Small intestine (tissue), 7 donors: ENCODE measurements around the gene FRMD3. TPM values are rescaled to one million over a fixed set of nuclear protein-coding genes. Genes with fewer than 3 reads are reported as not detected.
"Not testable (repeated sequence)": the region's sequence is repeated elsewhere in the genome, so short reads cannot be mapped to it uniquely, and the experiment has no call there.

ENCODE experiments used
- DNase-seq, 2 donors: peaks; one replicate each; pipeline versions ENCODE4 v3.0.0 to v3.0.0-alpha.2; 2013
- FAIRE-seq: peaks from 2 replicates; lab custom pipeline; 2012; peaks lifted over from hg19 to GRCh38; lab: Jason Lieb, UNC
- H3K27ac ChIP-seq, 3 donors: one replicate each; pipeline ENCODE4 v1.5.1; 2013; ENCODE audit warnings: low read length in 2 of 3, mild to moderate bottlenecking in 2 of 3, control low read depth in 1 of 3, inconsistent platforms in 1 of 3, low read depth in 1 of 3, moderate library complexity in 1 of 3
- H3K27me3 ChIP-seq, 3 donors: one replicate each; pipeline ENCODE4 v1.6.1; 2013; ENCODE audit warnings: low read length in 3 of 3, inconsistent platforms in 1 of 3; ENCODE audit not compliant: control insufficient read depth in 3 of 3, insufficient read depth in 3 of 3
- H3K36me3 ChIP-seq, 3 donors: one replicate each; pipeline ENCODE4 v1.6.1; 2013; ENCODE audit warnings: low read length in 3 of 3, inconsistent platforms in 1 of 3, low read depth in 1 of 3, mild to moderate bottlenecking in 1 of 3, moderate library complexity in 1 of 3; ENCODE audit not compliant: control insufficient read depth in 3 of 3, insufficient read depth in 2 of 3
- H3K4me1 ChIP-seq, 3 donors: one replicate each; pipeline ENCODE4 v1.6.1; 2013; ENCODE audit warnings: low read length in 2 of 3, inconsistent platforms in 1 of 3, low read depth in 1 of 3, mild to moderate bottlenecking in 1 of 3, moderate library complexity in 1 of 3; ENCODE audit not compliant: control insufficient read depth in 3 of 3, insufficient read depth in 2 of 3
- H3K4me3 ChIP-seq, 3 donors: one replicate each; pipeline ENCODE4 v1.5.1; 2013; ENCODE audit warnings: low read length in 3 of 3, control low read depth in 1 of 3, inconsistent platforms in 1 of 3, low read depth in 1 of 3, mild to moderate bottlenecking in 1 of 3, moderate library complexity in 1 of 3
- H3K9me3 ChIP-seq, 2 donors: one replicate each; pipeline ENCODE4 v1.6.1; 2013; ENCODE audit warnings: low read depth in 1 of 2, low read length in 1 of 2; ENCODE audit not compliant: control insufficient read depth in 2 of 2, insufficient read depth in 1 of 2
- WGBS, 3 donors: extraction: QIAGEN DNeasy Blood & Tissue Kit; methylation state at CpG; one replicate each; pipeline ENCODE4 v1.1.7; 2013; 5-methylcytosine and 5-hydroxymethylcytosine counted together
- polyA plus RNA-seq, 4 donors: library from polyadenylated mRNA; stranded (reverse) in 3 of 4; unstranded in 1 of 4; fragments of 200-250 nt in 3 of 4; fragments of 120-200 nt in 1 of 4; gene quantifications; one replicate each; pipeline versions ENCODE4 v1.2.1 to v1.2.3, GENCODE V29; 2013
- donor health status: healthy with polysubstance abuse.
- donor health status: control.
- donor health status: control.
- donor health status: Bipolar disorder and iron deficiency.
- donor health status: healthy.

FRMD3 gene
- polyA plus RNA-seq, 4 donors, result 2.4 to 7.3 (median 4.5) TPM

DNA sequence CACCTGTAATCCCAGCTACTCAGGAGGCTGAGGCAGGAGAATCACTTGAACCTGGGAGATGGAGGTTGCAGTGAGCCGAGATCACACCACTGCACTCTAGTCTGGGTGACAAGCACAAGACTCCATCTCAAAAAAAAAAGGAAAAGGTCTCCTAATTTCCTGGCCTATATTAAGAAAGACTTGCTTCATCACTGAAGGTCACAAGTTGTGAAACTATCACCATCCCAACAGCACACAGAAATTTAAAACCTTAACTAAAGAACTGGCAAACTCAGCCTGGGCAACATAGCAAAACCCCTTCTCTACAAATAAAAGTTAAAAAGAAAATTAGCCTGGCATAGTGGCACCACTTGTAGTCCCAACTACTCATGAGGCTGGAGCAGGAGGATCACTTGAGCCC, 17.2 kb downstream of the FRMD3 start:
- H3K36me3 ChIP-seq, result no peaks in the 10 kb centered on the region
- no peak overlapping the region for H3K4me3 ChIP-seq
- no peak overlapping the region for H3K27ac ChIP-seq
- H3K9me3 ChIP-seq, result no peaks in the 10 kb centered on the region
- H3K4me1 ChIP-seq, result no peaks in the 10 kb centered on the region
- FAIRE-seq (no peak), DNase-seq (no peak)
- no peaks in the 10 kb centered on the region for H3K27me3 ChIP-seq
- 86 to 95% (median 94%) methylated on average over 1 of the region's 1 CpG for WGBS, 3 donors

DNA sequence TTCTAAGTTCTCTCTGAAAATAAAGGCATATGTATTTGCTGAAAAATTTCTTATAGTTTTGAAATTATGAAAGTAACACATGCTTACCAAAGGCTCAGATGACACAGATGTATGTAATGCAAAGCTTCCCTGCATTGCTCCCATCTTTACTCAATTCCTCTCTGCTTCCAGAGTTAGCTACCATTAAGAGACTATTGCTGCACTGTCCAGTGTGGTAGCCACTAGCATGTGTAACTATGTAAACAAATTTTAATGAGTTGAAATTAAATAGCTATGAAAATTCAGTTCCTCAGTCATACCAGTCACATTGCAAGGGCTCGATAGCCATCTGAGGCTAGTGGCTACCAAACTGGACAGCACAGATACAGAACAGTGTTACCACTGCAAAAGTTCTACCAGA, 17.9 kb downstream of the FRMD3 start:
- 89 to 94% (median 93%) methylated on average over 1 of the region's 1 CpG for WGBS, 3 donors
- H3K27ac ChIP-seq, result no peak overlapping the region
- H3K36me3 ChIP-seq, result no peaks in the 10 kb centered on the region
- H3K9me3 ChIP-seq, result no peaks in the 10 kb centered on the region
- no peak for DNase-seq
- no peaks in the 10 kb centered on the region for H3K4me1 ChIP-seq
- H3K4me3 ChIP-seq, result no peak overlapping the region
- no peak for FAIRE-seq
- no peaks in the 10 kb centered on the region for H3K27me3 ChIP-seq

DNA sequence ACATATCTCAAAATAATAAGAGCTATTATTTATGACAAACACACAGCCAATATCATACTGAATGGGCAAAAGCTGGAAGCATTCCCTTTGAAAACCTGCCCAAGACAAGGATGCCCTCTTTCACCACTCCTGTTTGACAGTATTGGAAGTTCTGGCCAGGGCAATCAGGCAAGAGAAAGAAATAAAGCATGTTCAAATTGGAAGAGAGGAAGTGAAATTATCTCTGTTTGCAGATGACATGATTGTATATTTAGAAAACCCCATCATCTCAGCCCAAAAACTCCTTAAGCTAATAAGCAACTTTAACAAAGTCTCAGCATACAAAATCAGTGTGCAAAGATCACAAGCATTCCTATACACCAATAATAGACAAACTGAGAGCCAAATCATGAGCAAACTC, 20.2 kb downstream of the FRMD3 start:
- not testable (repeated sequence) for FAIRE-seq, H3K27ac ChIP-seq, H3K4me3 ChIP-seq, H3K4me1 ChIP-seq, H3K27me3 ChIP-seq, H3K9me3 ChIP-seq, H3K36me3 ChIP-seq, DNase-seq

DNA sequence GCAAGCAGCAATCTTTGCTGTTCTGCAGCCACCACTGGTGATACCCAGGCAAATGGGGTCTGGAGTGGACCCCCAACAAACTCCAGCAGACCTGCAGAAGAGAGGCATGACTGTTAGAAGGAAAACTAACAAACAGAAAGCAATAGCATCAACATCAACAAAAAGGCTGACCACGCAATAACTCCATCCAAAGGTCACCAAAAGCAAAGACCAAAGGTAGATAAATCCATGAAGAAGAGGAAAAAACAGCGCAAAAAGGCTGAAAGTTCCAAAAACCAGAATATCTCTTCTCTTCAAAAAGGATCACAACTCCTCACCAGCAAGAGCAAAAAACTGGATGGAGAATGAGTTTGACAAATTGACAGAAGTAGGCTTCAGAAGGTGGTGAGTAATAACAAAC, 23.4 kb downstream of the FRMD3 start:
- FAIRE-seq, result no peak
- WGBS, 3 donors, result 68 to 90% (median 76%) methylated on average over 2 of the region's 2 CpGs
- Histone ChIP-seq H3K27me3 (no peaks in the 10 kb centered on the region), H3K4me3 (no peak overlapping the region), H3K9me3 (no peaks in the 10 kb centered on the region), H3K27ac (no peak overlapping the region), H3K36me3 (no peaks in the 10 kb centered on the region), H3K4me1 (no peaks in the 10 kb centered on the region)
- DNase-seq, result no peak

DNA sequence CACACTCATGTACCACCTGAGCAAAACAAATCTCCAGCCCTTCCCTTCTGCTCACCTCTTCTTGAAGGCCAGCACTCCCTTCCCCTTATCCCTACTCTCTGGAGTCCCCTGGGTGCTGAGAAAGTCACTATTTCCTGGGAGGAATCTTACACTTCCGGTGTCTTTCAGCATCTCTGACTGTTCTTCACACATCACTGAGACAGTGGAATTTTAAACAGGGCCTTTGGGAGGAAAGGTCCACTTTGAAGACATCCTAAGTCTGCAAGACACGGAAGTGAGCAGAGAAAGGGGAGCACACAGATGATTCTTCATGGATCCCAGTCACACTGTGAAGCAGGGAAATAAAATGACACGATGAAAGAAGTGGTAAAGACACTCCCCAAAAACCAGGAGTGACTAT, 25.6 kb downstream of the FRMD3 start:
- Histone ChIP-seq H3K36me3 (no peaks in the 10 kb centered on the region), H3K9me3 (no peaks in the 10 kb centered on the region), H3K4me3 (no peak overlapping the region), H3K27ac (no peak overlapping the region), H3K4me1 (no peaks in the 10 kb centered on the region), H3K27me3 (no peaks in the 10 kb centered on the region)
- 79 to 92% (median 80%) methylated on average over 3 of the region's 3 CpGs for WGBS, 3 donors
- no peak for DNase-seq
- no peak for FAIRE-seq

DNA sequence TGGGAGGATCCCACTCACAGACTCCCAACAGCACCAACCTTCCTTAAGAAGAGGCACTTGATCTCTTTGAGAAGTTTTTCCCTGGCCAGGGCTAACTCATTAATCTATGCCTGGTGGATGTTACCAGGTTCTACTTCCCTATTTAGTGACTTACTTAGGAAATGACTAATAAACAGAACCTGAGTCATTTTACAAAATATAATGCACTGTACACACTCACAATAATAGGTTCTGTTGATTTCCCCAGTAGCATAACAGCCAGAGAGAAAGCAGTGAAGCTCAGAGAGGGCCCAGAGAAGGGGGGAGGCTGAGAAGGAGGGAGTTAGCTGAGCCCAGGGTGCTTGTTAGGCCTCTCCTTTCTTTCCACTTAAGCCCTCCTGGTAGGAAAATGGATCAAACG, 27.1 kb downstream of the FRMD3 start:
- Histone ChIP-seq H3K27ac (no peak overlapping the region), H3K4me3 (no peak overlapping the region), H3K4me1 (no peaks in the 10 kb centered on the region), H3K9me3 (no peaks in the 10 kb centered on the region), H3K27me3 (no peaks in the 10 kb centered on the region), H3K36me3 (no peaks in the 10 kb centered on the region)
- WGBS, 3 donors, result 64 to 68% (median 66%) methylated on average over 1 of the region's 1 CpG
- DNase-seq, result no peak
- FAIRE-seq, result no peak

DNA sequence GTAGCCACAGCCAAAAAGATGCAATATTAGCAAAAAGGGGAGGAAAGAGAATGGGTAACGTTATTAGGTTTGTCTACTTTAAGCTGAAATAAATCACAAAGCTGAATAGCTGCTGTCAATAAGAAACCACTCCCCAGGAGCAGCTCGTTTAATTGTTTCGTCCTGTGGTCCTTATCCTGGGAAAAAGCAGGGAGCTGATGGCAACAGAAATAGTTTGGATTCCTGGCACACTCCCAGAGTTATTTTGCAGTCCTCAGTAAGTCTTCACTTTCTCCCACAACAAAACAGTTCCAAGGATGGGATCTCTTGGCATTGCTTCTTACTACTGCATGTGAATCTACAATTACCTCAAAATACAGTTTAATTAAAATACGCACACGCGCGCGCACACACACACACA, 28.8 kb downstream of the FRMD3 start:
- DNase-seq (no peak), FAIRE-seq (no peak)
- Histone ChIP-seq H3K9me3 (no peaks in the 10 kb centered on the region), H3K27me3 (no peaks in the 10 kb centered on the region), H3K27ac (no peak overlapping the region), H3K4me3 (no peak overlapping the region), H3K36me3 (no peaks in the 10 kb centered on the region), H3K4me1 (no peaks in the 10 kb centered on the region)
- WGBS, 3 donors, result 66 to 85% (median 78%) methylated on average over 8 of the region's 8 CpGs

DNA sequence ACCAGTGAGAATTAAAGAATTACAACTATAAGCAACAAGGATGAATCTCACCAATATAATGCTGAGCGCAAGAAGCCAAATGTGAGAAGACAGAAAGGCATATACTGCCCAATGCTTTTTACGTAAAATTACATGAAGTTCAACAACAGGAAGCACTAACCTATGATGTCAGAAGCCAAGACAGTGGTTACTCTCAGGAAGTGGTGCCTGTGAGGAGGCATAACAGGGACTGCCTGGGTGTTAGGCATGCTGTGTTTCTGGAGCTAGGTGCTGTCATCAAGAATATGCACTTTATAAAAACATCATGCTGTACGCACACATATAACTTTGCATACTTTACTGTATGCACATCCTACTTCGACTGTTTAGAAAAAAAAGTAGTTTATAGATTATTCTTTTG, 30.1 kb downstream of the FRMD3 start:
- no peaks in the 10 kb centered on the region for H3K4me1 ChIP-seq
- H3K27ac ChIP-seq, result no peak overlapping the region
- no peaks in the 10 kb centered on the region for H3K9me3 ChIP-seq
- H3K36me3 ChIP-seq, result no peaks in the 10 kb centered on the region
- whole genome bisulfite sequencing, 3 donors, result 84 to 95% (median 86%) methylated on average over 4 of the region's 4 CpGs
- no peak for DNase-seq
- no peak for FAIRE-seq
- no peaks in the 10 kb centered on the region for H3K27me3 ChIP-seq
- H3K4me3 ChIP-seq, result no peak overlapping the region

DNA sequence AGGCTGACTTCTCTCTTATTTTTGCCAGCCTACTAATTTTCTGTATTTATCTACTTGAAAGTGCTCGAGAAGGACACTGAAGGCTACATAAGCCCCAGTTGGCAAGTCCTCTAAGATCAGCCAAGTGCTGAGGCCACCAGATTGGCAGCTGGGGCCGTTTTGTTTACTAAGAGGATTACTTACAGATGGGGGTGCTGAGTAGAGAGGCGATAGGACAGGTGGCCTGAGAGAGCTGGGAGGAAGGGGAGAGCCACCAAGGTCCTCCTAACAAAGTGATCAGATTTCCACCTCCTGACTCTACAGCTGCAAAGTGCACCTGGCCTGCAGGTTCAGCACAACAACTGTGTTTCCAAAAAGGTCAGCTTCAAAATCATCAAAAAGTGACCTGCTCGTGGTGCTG, 32.9 kb downstream of the FRMD3 start:
- H3K9me3 ChIP-seq, result no peaks in the 10 kb centered on the region
- DNase-seq (no peak), FAIRE-seq (no peak)
- WGBS, 3 donors, result 58 to 70% (median 66%) methylated on average over 4 of the region's 4 CpGs
- H3K4me3 ChIP-seq, result no peak overlapping the region
- H3K36me3 ChIP-seq, result no peaks in the 10 kb centered on the region
- H3K4me1 ChIP-seq, result no peaks in the 10 kb centered on the region
- H3K27me3 ChIP-seq, result no peaks in the 10 kb centered on the region
- no peak overlapping the region for H3K27ac ChIP-seq
